Adrenal gland (tissue), 12 donors: Measurements from ENCODE around the gene CD2AP. TPM values are rescaled to one million over a fixed set of nuclear protein-coding genes. Genes with fewer than 3 reads are reported as not detected.

ENCODE experiments used
- DNase-seq, 7 donors: peaks; one replicate each; pipeline ENCODE4 v3.0.0-alpha.2; 2019 to 2020
- H3K27ac ChIP-seq, 5 donors: fragments of 200-600 bp; sonication (generic) in 4 of 5; 1 replicate in 3 of 5; 2 replicates in 2 of 5; pipeline versions ENCODE4 v1.5.1 to v1.8.0; 2016 to 2020; ENCODE audit warnings: mild to moderate bottlenecking in 1 of 5
- H3K27me3 ChIP-seq: fragments of 200-600 bp; 2 replicates; pipeline ENCODE4 v1.8.0; 2021
- H3K36me3 ChIP-seq, 2 donors: fragments of 200-600 bp; replicated peaks in 1 of 2; 1 replicate in 1 of 2; 2 replicates in 1 of 2; pipeline versions ENCODE4 v1.5.1 to v1.8.0; 2018 to 2022
- H3K4me1 ChIP-seq, 2 donors: fragments of 200-600 bp; replicated peaks in 1 of 2; 1 replicate in 1 of 2; 2 replicates in 1 of 2; pipeline versions ENCODE4 v1.5.1 to v1.8.0; 2018 to 2021
- H3K4me3 ChIP-seq, 4 donors: fragments of 200-600 bp; sonication (generic) in 3 of 4; one replicate each; pipeline ENCODE4 v1.5.1; 2016 to 2018
- H3K9me3 ChIP-seq, 3 donors: fragments of 200-600 bp; sonication (generic) in 1 of 3; replicated peaks in 1 of 3; 1 replicate in 2 of 3; 2 replicates in 1 of 3; pipeline versions ENCODE4 v1.5.1 to v1.8.0; 2016 to 2021
- POLR2A ChIP-seq, 2 donors: fragments of 450-650 bp; IDR thresholded peaks; one replicate each; pipeline ENCODE4 v1.6.1; 2017; ENCODE audit warnings: antibody characterized with exemption in 2 of 2, mild to moderate bottlenecking in 2 of 2, moderate library complexity in 1 of 2
- WGBS, 4 donors: extraction: QIAGEN DNeasy Blood & Tissue Kit in 2 of 4; methylation state at CpG; one replicate each; pipeline versions ENCODE4 v1.1.5 to v1.1.7; 2013 to 2017; 5-methylcytosine and 5-hydroxymethylcytosine counted together
- intact Hi-C, 2 donors: fragments of 100-400 bp; cut with DNase I; formaldehyde crosslinking; loops; one replicate each; pipeline versions ENCODE4 v1.14.1 to v1.15.0; 2022 to 2023
- polyA plus RNA-seq, 3 donors: library from polyadenylated mRNA; stranded (reverse); fragments of 200-250 nt in 2 of 3; fragments of 350-450 nt in 1 of 3; fragmentation: Illumina TruSeq in 1 of 3; extraction: RNeasy Lipid Tissue Mini Kit (QIAGEN cat#74804) in 1 of 3; gene quantifications; one replicate each; pipeline ENCODE4 v1.2.3, GENCODE V29; 2013 to 2014
- total RNA-seq, 9 donors: library from RNA; depleted of rRNA in 4 of 9; stranded (reverse); fragments of >200 nt in 4 of 9; fragments of 120-200 nt in 1 of 9; fragmentation: NEBNext Ultra II Directional in 1 of 9; extraction: Animal tissue kit (Norgen Biotek cat#: 25700) in 1 of 9; gene quantifications; one replicate each; pipeline versions ENCODE4 v1.1.0 to v1.2.4, GENCODE V29; 2013 to 2023
- TF ChIP-seq, protein P1 (sequence below), 6 experiments: fragments of 450-650 bp in 4 of 6; fragments of 200-600 bp in 2 of 6; sonication (generic) in 1 of 6; IDR thresholded peaks; 1 replicate in 5 of 6; 2 replicates in 1 of 6; pipeline versions ENCODE4 v1.5.1 to v1.8.0; 2016 to 2021; ENCODE audit warnings: antibody characterized with exemption in 6 of 6, mild to moderate bottlenecking in 2 of 6, moderate library complexity in 1 of 6
- donor health status: healthy with polysubstance abuse.
- donor health status: Bipolar disorder and iron deficiency.
- donor health status: DM: yes; HTN: yes; CAD: no.
- donor health status: DM: no; HTN: no; CAD: no.
- donor health status: DM: no; HTN: no; CAD: no.
- donor health status: DM: yes; HTN: yes; CAD: no.

The CD2AP gene
- total and polyA plus RNA-seq, 12 donors = 5.3 to 29.6 (median 20.2) TPM

- no peak overlapping the region for H3K27ac ChIP-seq
- no peak overlapping the region for H3K4me3 ChIP-seq
- DNase-seq = no peak
- peaks cover 0 to 14% of the 10 kb centered on the region in 2 donors for H3K4me1 ChIP-seq
- intact Hi-C loops = no loop called here
- H3K36me3 ChIP-seq = peaks cover 0 to 5% of the 10 kb centered on the region in 2 donors
- TF ChIP-seq, protein P1, sequence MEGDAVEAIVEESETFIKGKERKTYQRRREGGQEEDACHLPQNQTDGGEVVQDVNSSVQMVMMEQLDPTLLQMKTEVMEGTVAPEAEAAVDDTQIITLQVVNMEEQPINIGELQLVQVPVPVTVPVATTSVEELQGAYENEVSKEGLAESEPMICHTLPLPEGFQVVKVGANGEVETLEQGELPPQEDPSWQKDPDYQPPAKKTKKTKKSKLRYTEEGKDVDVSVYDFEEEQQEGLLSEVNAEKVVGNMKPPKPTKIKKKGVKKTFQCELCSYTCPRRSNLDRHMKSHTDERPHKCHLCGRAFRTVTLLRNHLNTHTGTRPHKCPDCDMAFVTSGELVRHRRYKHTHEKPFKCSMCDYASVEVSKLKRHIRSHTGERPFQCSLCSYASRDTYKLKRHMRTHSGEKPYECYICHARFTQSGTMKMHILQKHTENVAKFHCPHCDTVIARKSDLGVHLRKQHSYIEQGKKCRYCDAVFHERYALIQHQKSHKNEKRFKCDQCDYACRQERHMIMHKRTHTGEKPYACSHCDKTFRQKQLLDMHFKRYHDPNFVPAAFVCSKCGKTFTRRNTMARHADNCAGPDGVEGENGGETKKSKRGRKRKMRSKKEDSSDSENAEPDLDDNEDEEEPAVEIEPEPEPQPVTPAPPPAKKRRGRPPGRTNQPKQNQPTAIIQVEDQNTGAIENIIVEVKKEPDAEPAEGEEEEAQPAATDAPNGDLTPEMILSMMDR (IDR thresholded peaks at IDR 0.05) = no peak
- no peak for TF ChIP-seq POLR2A (IDR thresholded peaks at IDR 0.05)
- H3K9me3 ChIP-seq = no peaks in the 10 kb centered on the region
- no peaks in the 10 kb centered on the region for H3K27me3 ChIP-seq
- 72 to 76% (median 73%) methylated on average over 2 of the region's 2 CpGs for WGBS, 4 donors
Measured at GRCh38 chr6:47535316-47536225, 58.0 kb downstream of the CD2AP start.

GRCh38 chr6:47536816-47537401, 59.3 kb downstream of the CD2AP start:
- 93 to 96% (median 94%) methylated on average over 4 of the region's 4 CpGs for WGBS, 4 donors
- intact Hi-C loops = no loop called here
- Histone ChIP-seq H3K27me3 (no peaks in the 10 kb centered on the region), H3K4me3 (no peak overlapping the region), H3K36me3 (peaks cover 0 to 5% of the 10 kb centered on the region in 2 donors), H3K4me1 (peaks cover 0 to 14% of the 10 kb centered on the region in 2 donors), H3K9me3 (no peaks in the 10 kb centered on the region), H3K27ac (no peak overlapping the region)
- no peak for TF ChIP-seq POLR2A (IDR thresholded peaks at IDR 0.05)
- TF ChIP-seq, protein P1 (IDR thresholded peaks at IDR 0.05) = no peak
- DNase-seq = no peak

DNA sequence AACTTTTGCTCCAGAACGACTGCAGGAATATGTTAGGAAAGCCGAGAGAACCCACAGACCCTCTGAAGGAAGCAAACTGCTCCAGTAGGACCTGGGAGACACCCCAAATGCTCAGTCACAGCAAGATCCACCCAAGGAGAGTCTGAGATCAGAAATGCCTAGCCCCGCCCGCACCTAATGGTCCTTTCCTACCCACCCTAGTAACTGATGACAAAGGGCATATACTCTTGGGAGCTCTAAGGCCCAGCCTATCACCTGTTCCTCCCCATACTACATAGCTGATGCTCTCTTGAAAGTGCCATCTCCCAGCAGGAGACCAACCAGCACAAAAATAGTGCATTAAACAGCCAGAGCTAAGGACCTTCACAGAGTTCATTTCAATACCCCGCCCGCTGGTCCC, 67.6 kb downstream of the CD2AP start:
- no peaks in the 10 kb centered on the region for H3K4me1 ChIP-seq
- no peaks in the 10 kb centered on the region for H3K9me3 ChIP-seq
- H3K36me3 ChIP-seq = no peaks in the 10 kb centered on the region
- no peak overlapping the region for H3K27ac ChIP-seq
- no peak for DNase-seq
- TF ChIP-seq, protein P1 (IDR thresholded peaks at IDR 0.05) = no peak
- TF ChIP-seq POLR2A (IDR thresholded peaks at IDR 0.05) = no peak
- 95 to 98% (median 96%) methylated on average over 4 to 6 of the region's 6 CpGs for WGBS, 4 donors
- no peak overlapping the region for H3K4me3 ChIP-seq
- intact Hi-C loops = no loop called here
- H3K27me3 ChIP-seq = no peaks in the 10 kb centered on the region

DNA sequence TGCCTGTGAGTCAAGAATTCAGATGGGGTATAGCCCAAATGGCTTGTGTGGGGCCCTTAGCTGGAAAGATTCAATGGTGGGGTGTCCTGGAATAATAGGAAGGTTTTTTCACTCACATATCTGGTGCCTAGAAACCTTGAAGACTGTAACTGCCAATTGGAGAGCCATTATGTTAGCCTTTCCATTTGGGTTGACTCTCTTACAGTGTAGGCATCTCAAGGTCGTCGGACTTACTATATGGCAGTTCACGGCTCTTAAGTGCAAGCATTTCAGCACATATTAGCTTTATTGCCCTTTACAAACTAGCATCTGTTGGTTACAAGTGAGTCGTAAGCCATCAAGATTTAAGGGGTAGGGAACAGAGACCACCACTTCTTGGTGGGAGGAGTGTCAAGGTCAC, 74.1 kb downstream of the CD2AP start:
- intact Hi-C loops = no loop called here
- no peaks in the 10 kb centered on the region for H3K36me3 ChIP-seq
- no peak for DNase-seq
- TF ChIP-seq, protein P1 (IDR thresholded peaks at IDR 0.05) = no peak
- TF ChIP-seq POLR2A (IDR thresholded peaks at IDR 0.05) = no peak
- H3K27me3 ChIP-seq = no peaks in the 10 kb centered on the region
- H3K9me3 ChIP-seq = no peaks in the 10 kb centered on the region
- H3K4me3 ChIP-seq = no peak overlapping the region
- no peak overlapping the region for H3K27ac ChIP-seq
- no peaks in the 10 kb centered on the region for H3K4me1 ChIP-seq
- WGBS, 4 donors = 93 to 95% (median 94%) methylated on average over 4 of the region's 4 CpGs
